NCI-H2171 treated with DMSO at 0.1 percent for 48 hours (cell line): ENCODE measurements around the gene IL20RA.
"Not testable (repeated sequence)": the region's sequence is repeated elsewhere in the genome, so short reads cannot be mapped to it uniquely, and the experiment has no call there.

Experiments
- DNase-seq: peaks from one replicate; lab custom pipeline; 2025; lab: John Stamatoyannopoulos, UW

The IL20RA gene

DNA sequence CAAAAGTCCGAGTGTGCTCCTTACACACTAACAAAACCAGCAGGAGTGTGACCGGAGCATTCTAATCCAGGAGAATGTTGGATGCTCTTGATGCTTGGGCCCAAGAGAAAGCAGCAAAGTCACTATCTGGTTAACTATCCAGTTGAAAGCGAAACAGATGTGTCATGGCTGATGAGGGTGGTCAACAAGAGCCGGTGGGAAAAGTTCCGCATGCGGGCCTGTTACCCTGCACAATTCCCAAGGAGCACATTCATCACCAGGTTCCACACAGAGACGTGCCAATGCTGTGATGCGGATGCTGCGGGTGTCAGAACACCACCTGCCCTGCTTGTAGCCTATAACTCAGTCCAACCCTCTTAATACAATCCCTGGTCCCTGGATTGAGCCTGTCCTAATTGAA is 38.7 kb downstream of the IL20RA start:
- no peak for DNase-seq

- DNase-seq, result no peak
Measured at GRCh38 chr6:137005073-137005472, 39.7 kb downstream of the IL20RA start.

GRCh38 chr6:137002505-137002904 is 42.3 kb downstream of the IL20RA start:
- DNase-seq, result no peak

GRCh38 chr6:137001977-137002302 is 42.8 kb downstream of the IL20RA start:
- DNase-seq, result no peak

DNA sequence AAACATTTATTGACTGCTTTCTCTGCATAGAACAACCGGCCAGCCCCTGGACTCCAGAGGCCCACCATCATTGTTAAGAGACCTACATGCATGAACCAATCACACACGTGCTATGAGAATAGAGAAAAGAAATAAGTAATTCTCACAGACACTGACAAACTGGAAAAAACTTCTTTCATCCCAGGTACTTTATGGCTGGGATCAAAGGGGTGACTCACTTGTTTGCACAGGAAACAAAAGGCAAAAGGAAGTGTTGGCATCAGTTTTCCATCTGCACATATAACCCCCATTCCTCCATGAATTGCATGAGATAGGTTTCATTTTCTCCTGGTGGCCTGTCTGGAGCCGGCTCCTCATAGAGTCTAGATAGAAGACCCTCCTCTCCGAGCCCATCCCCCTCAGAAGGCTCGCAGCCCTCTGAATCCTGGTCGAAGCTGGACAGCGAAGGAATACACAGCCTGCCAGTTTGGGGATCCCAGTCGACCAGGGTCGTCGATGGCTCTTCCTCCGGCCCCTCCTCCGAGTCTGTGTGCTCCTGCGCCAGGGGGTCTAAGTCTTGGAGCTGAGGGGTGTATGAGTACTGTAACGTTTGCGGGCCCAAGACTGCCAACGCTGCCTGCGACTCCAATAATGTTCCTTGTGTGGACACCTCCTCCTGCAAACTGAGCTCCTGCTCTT is 43.3 kb downstream of the IL20RA start:
- no peak for DNase-seq

GRCh38 chr6:137000825-137001224 is 43.9 kb downstream of the IL20RA start:
- DNase-seq, result no peak

DNA sequence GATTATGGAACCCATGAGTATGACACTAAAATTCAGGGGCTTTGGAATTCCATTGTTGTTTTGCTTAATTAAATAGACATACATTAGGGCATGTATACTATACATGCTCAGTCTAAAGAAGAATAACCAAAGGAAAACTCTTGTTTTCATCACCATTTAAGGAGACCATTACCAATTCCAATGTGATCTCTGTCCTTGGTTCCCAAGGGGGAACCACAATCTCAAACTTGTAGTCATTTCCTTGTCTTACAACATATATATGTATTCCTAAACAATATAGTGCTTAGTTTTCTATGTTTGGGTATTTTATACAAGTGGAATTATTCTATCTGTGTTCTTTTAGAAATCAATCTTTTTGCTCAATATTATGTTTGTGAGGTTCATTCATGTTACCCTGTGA is 49.2 kb downstream of the IL20RA start:
- no peak for DNase-seq

GRCh38 chr6:136994782-136995181 is 50.0 kb downstream of the IL20RA start:
- DNase-seq, result no peak

GRCh38 chr6:136992113-136992512 is 52.7 kb downstream of the IL20RA start:
- no peak for DNase-seq

GRCh38 chr6:136991646-136992045 is 53.1 kb downstream of the IL20RA start:
- no peak for DNase-seq

GRCh38 chr6:136990754-136991153 is 54.0 kb downstream of the IL20RA start:
- DNase-seq, result no peak

GRCh38 chr6:136990242-136990578 is 54.6 kb downstream of the IL20RA start:
- no peak for DNase-seq

- DNase-seq, result no peak
Measured at GRCh38 chr6:136989571-136990241, 55.1 kb downstream of the IL20RA start.

DNA sequence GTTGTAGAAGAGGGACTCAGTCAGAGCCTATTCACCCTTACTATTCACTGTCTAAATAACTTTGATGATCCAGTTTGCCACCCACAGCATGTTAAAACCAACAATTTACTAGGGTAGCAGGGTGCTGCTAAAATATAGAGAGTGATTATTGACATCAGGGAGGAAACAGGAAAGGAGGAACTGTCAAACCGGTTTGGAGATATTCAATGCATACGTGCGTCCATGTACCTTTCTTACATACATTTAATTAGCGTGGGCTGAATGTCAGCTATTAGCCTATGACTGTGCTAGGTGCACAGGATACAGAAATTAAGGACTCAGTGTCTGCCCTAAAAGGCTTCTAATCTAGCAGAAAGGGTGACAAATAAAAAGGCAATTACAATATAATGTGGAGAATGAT is 57.2 kb downstream of the IL20RA start:
- no peak for DNase-seq

DNA sequence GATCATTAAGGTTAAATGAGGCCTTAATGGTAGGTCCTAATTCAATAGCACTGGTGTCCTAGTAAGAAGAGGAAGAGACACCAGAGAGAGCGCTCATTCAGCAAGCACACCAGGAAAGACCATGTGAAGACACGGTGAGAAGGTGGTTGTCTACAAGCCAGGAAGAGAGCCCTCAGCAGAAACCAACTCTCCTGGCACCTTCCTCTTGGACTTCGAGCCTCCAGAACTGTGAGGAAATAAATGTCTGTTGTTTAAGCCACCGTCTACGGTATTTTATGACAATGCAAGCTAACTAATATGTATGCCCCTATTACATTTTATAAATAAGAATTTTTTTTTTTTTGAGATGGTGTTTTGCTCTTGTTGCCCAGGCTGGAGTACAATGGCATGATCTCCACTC is 59.3 kb downstream of the IL20RA start:
- no peak for DNase-seq

DNA sequence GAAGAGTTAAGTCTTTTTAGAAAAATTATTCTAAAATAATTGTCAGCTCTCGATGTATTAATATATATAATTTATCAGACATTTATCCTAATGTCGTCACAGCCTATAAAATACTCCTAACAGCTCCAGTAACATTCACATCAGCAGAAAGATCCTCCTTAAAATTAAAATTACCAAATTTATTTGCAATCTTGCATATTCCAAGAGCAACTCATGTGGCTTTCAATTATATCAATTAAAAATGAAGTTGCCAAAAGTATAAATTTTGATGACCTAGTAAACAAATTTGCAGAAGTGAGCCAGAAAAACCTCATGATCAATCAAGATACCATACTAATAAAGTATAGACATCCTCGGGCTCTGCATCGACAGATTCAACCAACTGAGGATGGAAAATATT is 60.2 kb downstream of the IL20RA start:
- no peak for DNase-seq

DNA sequence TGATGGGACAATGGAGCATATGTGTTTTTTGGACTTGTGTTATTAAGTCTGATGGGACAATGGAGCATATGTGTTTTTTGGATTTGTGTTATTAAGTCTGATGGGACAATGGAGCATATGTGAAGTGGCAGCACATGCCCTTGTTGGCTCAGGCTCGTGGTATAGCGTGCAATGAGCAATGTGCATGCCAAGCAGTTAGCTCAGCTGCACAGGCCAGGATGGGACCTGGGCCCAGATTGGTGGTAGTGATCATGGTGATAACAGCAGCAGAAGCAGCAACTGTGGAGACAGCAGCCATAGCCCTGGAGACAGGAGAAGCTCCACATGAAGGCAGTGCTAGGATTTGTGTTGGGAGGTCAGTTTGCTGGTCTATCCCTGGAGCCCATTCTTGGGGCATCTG is 61.1 kb downstream of the IL20RA start:
- no peak for DNase-seq

- DNase-seq, result no peak
Measured at GRCh38 chr6:136982928-136983327, 61.8 kb downstream of the IL20RA start.

- no peak for DNase-seq
Measured at GRCh38 chr6:136980070-136980469, 64.7 kb downstream of the IL20RA start.

DNA sequence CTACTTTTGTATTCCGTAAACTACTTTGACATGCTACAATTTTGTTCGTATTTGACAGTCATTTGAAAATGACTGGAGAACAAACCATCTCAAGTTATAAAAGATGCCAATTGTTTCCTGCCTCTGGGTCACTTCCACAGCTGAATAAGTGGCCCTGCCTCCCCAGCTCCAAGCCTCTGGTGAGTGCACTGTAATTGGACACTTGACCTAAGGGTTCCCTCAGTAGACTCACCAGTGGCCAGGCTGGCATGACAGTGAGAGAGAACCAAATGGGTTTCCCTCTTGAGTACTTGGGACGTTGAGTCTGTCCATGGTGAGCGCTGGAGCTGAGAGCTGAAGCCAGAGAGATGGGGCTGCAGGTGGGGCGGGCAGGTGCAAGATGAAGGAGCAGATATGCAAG is 65.6 kb downstream of the IL20RA start:
- DNase-seq, result no peak

GRCh38 chr6:136977075-136977474 is 67.7 kb downstream of the IL20RA start:
- DNase-seq, result no peak

- DNase-seq, result no peak
Measured at GRCh38 chr6:136975089-136975715, 69.6 kb downstream of the IL20RA start.

GRCh38 chr6:136973781-136974180 is 71.0 kb downstream of the IL20RA start:
- not testable (repeated sequence) for DNase-seq

DNA sequence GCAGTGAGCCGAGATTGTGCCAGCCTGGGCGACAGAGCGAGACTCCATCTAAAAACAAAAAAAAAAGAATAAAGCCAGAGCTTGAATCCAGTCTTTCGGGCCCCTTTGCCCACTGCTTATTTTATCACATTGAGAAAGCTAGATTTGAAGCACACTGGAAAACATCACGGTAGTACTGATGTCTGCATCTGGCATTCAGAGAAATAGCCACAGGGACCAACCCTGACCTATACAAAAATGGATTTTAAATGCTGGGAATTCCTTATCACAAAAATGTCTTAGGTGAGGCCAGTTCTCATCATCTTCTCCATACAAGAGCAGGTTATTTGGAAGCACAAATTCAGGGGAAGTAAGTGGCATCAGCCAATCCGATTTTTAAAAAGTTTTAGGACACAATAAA is 73.2 kb downstream of the IL20RA start:
- DNase-seq, result no peak
